Liver (tissue), 9 donors: ENCODE data around the gene APPBP2. TPM values are rescaled to one million over a fixed set of nuclear protein-coding genes. Genes with fewer than 3 reads are reported as not detected.

ENCODE experiments used
- DNase-seq: peaks from one replicate; pipeline ENCODE4 v3.0.0-alpha.2; 2017; ENCODE audit warnings: low spot score
- H3K27ac ChIP-seq, 2 donors: one replicate each; pipeline ENCODE4 v1.7.0; 2013; ENCODE audit warnings: inconsistent platforms in 2 of 2, low read length in 2 of 2, control low read depth in 1 of 2, low read depth in 1 of 2, mild to moderate bottlenecking in 1 of 2
- H3K27me3 ChIP-seq, 4 donors: one replicate each; pipeline versions ENCODE4 v1.6.1 to v1.7.0; 2013; ENCODE audit warnings: low read length in 3 of 4, inconsistent platforms in 1 of 4, mild to moderate bottlenecking in 1 of 4, moderate library complexity in 1 of 4; ENCODE audit not compliant: control insufficient read depth in 4 of 4, insufficient read depth in 4 of 4
- H3K36me3 ChIP-seq, 4 donors: one replicate each; pipeline versions ENCODE4 v1.6.1 to v1.7.0; 2013; ENCODE audit warnings: low read length in 3 of 4, mild to moderate bottlenecking in 3 of 4, low read depth in 1 of 4, moderate library complexity in 1 of 4; ENCODE audit not compliant: control insufficient read depth in 4 of 4, insufficient read depth in 3 of 4
- H3K4me1 ChIP-seq, 4 donors: one replicate each; pipeline versions ENCODE4 v1.6.1 to v1.7.0; 2013; ENCODE audit warnings: low read length in 3 of 4, mild to moderate bottlenecking in 3 of 4, moderate library complexity in 1 of 4; ENCODE audit not compliant: control insufficient read depth in 4 of 4, insufficient read depth in 4 of 4
- H3K4me3 ChIP-seq, 3 donors: one replicate each; pipeline versions ENCODE4 v1.6.1 to v1.7.0; 2013; ENCODE audit warnings: low read length in 3 of 3, control low read depth in 1 of 3, low read depth in 1 of 3, mild to moderate bottlenecking in 1 of 3
- H3K9ac ChIP-seq, 2 donors: one replicate each; pipeline ENCODE4 v1.7.0; 2013; ENCODE audit warnings: low read length in 2 of 2, mild to moderate bottlenecking in 2 of 2, moderate library complexity in 2 of 2, control low read depth in 1 of 2, low read depth in 1 of 2
- H3K9me3 ChIP-seq, 4 donors: one replicate each; pipeline versions ENCODE4 v1.6.1 to v1.7.0; 2013; ENCODE audit warnings: low read length in 3 of 4; ENCODE audit not compliant: control insufficient read depth in 4 of 4
- ATF3 ChIP-seq: IDR thresholded peaks from 2 replicates; pipeline ENCODE4 v1.6.1; 2016; ENCODE audit warnings: antibody characterized with exemption
- EGR1 ChIP-seq, 2 donors: IDR thresholded peaks; 2 replicates each; pipeline ENCODE4 v1.6.1; 2016 to 2018; ENCODE audit warnings: antibody characterized with exemption in 2 of 2, low read depth in 2 of 2
- FOXA1 ChIP-seq: IDR thresholded peaks from 2 replicates; pipeline ENCODE4 v1.6.1; 2016; ENCODE audit warnings: antibody characterized with exemption
- FOXA2 ChIP-seq: IDR thresholded peaks from 2 replicates; pipeline ENCODE4 v1.6.1; 2016; ENCODE audit warnings: antibody characterized with exemption
- GABPA ChIP-seq, 2 donors: IDR thresholded peaks in 1 of 2; conservative IDR thresholded peaks in 1 of 2; 2 replicates each; pipeline ENCODE4 v1.6.1; 2016; ENCODE audit warnings: antibody characterized with exemption in 2 of 2, mild to moderate bottlenecking in 1 of 2, moderate library complexity in 1 of 2
- HNF4A ChIP-seq, 2 donors: conservative IDR thresholded peaks; 2 replicates each; pipeline ENCODE4 v1.6.1; 2016; ENCODE audit warnings: antibody characterized with exemption in 2 of 2, mild to moderate bottlenecking in 2 of 2
- HNF4G ChIP-seq: IDR thresholded peaks from 2 replicates; pipeline ENCODE4 v1.6.1; 2016; ENCODE audit warnings: antibody characterized with exemption
- JUND ChIP-seq, 2 donors: IDR thresholded peaks; 2 replicates each; pipeline ENCODE4 v1.6.1; 2016; ENCODE audit warnings: antibody characterized with exemption in 2 of 2
- MAX ChIP-seq: IDR thresholded peaks from 2 replicates; pipeline ENCODE4 v1.6.1; 2016; ENCODE audit warnings: antibody characterized with exemption
- NR2F2 ChIP-seq: IDR thresholded peaks from 2 replicates; pipeline ENCODE4 v1.6.1; 2016; ENCODE audit warnings: antibody characterized with exemption
- RAD21 ChIP-seq, 2 donors: IDR thresholded peaks; 2 replicates each; pipeline ENCODE4 v1.6.1; 2016; ENCODE audit warnings: antibody characterized with exemption in 2 of 2, mild to moderate bottlenecking in 2 of 2
- REST ChIP-seq: IDR thresholded peaks from 2 replicates; pipeline ENCODE4 v1.6.1; 2016; ENCODE audit warnings: antibody characterized with exemption, mild to moderate bottlenecking
- RXRA ChIP-seq, 2 donors: IDR thresholded peaks; 2 replicates each; pipeline ENCODE4 v1.6.1; 2017 to 2018; ENCODE audit warnings: antibody characterized with exemption in 2 of 2, mild to moderate bottlenecking in 1 of 2
- SP1 ChIP-seq: IDR thresholded peaks from 2 replicates; pipeline ENCODE4 v1.6.1; 2018; ENCODE audit warnings: antibody characterized with exemption, mild to moderate bottlenecking
- TAF1 ChIP-seq: conservative IDR thresholded peaks from 2 replicates; pipeline ENCODE4 v1.6.1; 2016; ENCODE audit warnings: antibody characterized with exemption, mild to moderate bottlenecking
- YY1 ChIP-seq: IDR thresholded peaks from 2 replicates; pipeline ENCODE4 v1.6.1; 2016; ENCODE audit warnings: antibody characterized with exemption, mild to moderate bottlenecking
- ZBTB33 ChIP-seq: IDR thresholded peaks from 2 replicates; pipeline ENCODE4 v1.6.1; 2016; ENCODE audit warnings: antibody characterized with exemption
- WGBS: extraction: QIAGEN DNeasy Blood & Tissue Kit; methylation state at CpG from one replicate; pipeline ENCODE4 v1.1.7; 2013; 5-methylcytosine and 5-hydroxymethylcytosine counted together
- polyA plus RNA-seq, 2 donors: library from polyadenylated mRNA; stranded (reverse) in 1 of 2; unstranded in 1 of 2; fragments of 200-250 nt in 1 of 2; fragments of >200 nt in 1 of 2; fragmentation: Nextera tagmentation in 1 of 2; extraction: Ambion mirVana in 1 of 2; gene quantifications; one replicate each; pipeline versions ENCODE4 v1.2.1 to v1.2.3, GENCODE V29; 2013 to 2015
- total RNA-seq, 2 donors: library from RNA; depleted of rRNA; stranded (reverse); fragments of >200 nt; gene quantifications; one replicate each; pipeline ENCODE4 v1.2.3, GENCODE V29; 2014
- TF ChIP-seq, protein P1 (sequence below): fragments of 150-350 bp; IDR thresholded peaks from 2 replicates; pipeline ENCODE4 v1.5.1; 2017; ENCODE audit warnings: improper control_type of control experiment, low read depth, low read length; ENCODE audit not compliant: missing input control
- donor health status: healthy.
- donor health status: healthy.
- donor health status: healthy.
- donor health status: healthy.
- donor health status: healthy.

APPBP2 gene
- total and polyA plus RNA-seq, 4 donors, result 4.6 to 17.3 (median 9.2) TPM

- no peak for DNase-seq
- Histone ChIP-seq H3K4me1 (no peaks in the 10 kb centered on the region), H3K9ac (no peak overlapping the region), H3K9me3 (no peaks in the 10 kb centered on the region), H3K36me3 (no peaks in the 10 kb centered on the region), H3K27me3 (no peaks in the 10 kb centered on the region), H3K4me3 (no peak overlapping the region), H3K27ac (no peak overlapping the region)
- WGBS, result 78% methylated on average over 3 of the region's 3 CpGs
- TF ChIP-seq GABPA (IDR thresholded peaks at IDR 0.05 in 1 of 2, conservative IDR thresholded peaks at IDR 0.05 in 1 of 2), result no peak
- TF ChIP-seq EGR1 (IDR thresholded peaks at IDR 0.05; ENCODE audit: low read depth in 2 of 2), result no peak
- no peak for TF ChIP-seq ATF3
- TF ChIP-seq JUND (IDR thresholded peaks at IDR 0.05), result no peak
- TF ChIP-seq HNF4G, result no peak
- TF ChIP-seq NR2F2, result no peak
- TF ChIP-seq MAX, result no peak
- no peak for TF ChIP-seq ZBTB33
- TF ChIP-seq HNF4A (conservative IDR thresholded peaks at IDR 0.05), result no peak
- TF ChIP-seq SP1, result no peak
- TF ChIP-seq FOXA2, result no peak
- TF ChIP-seq, protein P1, sequence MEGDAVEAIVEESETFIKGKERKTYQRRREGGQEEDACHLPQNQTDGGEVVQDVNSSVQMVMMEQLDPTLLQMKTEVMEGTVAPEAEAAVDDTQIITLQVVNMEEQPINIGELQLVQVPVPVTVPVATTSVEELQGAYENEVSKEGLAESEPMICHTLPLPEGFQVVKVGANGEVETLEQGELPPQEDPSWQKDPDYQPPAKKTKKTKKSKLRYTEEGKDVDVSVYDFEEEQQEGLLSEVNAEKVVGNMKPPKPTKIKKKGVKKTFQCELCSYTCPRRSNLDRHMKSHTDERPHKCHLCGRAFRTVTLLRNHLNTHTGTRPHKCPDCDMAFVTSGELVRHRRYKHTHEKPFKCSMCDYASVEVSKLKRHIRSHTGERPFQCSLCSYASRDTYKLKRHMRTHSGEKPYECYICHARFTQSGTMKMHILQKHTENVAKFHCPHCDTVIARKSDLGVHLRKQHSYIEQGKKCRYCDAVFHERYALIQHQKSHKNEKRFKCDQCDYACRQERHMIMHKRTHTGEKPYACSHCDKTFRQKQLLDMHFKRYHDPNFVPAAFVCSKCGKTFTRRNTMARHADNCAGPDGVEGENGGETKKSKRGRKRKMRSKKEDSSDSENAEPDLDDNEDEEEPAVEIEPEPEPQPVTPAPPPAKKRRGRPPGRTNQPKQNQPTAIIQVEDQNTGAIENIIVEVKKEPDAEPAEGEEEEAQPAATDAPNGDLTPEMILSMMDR, result no peak
- TF ChIP-seq REST, result no peak
- TF ChIP-seq YY1, result no peak
- TF ChIP-seq RAD21 (IDR thresholded peaks at IDR 0.05), result no peak
Measured at GRCh38 chr17:60412701-60413100, 113.3 kb downstream of the APPBP2 start.

- Histone ChIP-seq H3K4me1 (no peaks in the 10 kb centered on the region), H3K36me3 (no peaks in the 10 kb centered on the region), H3K4me3 (no peak overlapping the region), H3K9me3 (no peaks in the 10 kb centered on the region), H3K27ac (no peak overlapping the region), H3K9ac (no peak overlapping the region), H3K27me3 (no peaks in the 10 kb centered on the region)
- no peak for DNase-seq
- 95% methylated on average over 4 of the region's 4 CpGs for WGBS
- TF ChIP-seq TAF1 (no peak), ATF3 (no peak), RXRA (IDR thresholded peaks at IDR 0.05) (no peak), NR2F2 (no peak), FOXA2 (no peak), HNF4A (conservative IDR thresholded peaks at IDR 0.05) (no peak), FOXA1 (no peak), YY1 (no peak), MAX (no peak)
Measured at GRCh38 chr17:60410001-60410400, 116.0 kb downstream of the APPBP2 start.
